ENCODE measurements around the gene MAEA.

DNA sequence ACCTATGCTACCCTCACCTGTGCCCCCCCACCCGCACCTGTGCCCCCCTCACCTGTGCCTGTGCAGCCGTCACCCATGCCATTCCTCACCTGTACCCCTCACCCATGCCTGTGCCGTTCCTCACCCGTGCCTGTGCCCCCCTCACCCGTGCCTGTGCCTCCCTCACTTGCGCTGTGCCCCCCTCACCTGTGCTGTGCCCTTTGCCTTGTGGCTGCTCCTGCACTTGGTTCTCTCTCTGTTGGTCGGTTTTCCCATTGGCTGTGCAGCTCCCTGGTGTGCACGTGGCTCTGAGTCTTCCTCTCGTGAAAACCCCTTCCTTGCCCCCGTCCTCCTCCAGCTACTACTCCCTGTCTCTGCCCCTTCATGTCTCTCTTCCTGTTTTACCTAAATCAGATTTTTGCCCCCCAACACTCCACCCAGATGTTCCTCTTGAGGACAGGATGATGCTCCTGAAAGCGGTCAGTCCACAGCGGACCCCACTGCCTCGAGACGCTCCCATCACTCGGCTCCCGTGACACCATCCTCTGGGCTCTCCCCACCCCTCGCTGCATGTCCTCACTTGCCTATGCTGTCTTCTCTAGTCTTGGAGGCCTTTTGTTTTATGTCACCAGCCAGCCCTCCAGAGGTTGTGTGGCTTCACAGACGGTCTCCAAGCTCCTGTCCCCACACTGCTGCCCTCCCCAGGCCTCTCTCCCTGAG, 6.8 kb downstream of the MAEA start:
- no peak for TF ChIP-seq POLR2A (IDR thresholded peaks at IDR 0.05)
- TF ChIP-seq, protein P1, sequence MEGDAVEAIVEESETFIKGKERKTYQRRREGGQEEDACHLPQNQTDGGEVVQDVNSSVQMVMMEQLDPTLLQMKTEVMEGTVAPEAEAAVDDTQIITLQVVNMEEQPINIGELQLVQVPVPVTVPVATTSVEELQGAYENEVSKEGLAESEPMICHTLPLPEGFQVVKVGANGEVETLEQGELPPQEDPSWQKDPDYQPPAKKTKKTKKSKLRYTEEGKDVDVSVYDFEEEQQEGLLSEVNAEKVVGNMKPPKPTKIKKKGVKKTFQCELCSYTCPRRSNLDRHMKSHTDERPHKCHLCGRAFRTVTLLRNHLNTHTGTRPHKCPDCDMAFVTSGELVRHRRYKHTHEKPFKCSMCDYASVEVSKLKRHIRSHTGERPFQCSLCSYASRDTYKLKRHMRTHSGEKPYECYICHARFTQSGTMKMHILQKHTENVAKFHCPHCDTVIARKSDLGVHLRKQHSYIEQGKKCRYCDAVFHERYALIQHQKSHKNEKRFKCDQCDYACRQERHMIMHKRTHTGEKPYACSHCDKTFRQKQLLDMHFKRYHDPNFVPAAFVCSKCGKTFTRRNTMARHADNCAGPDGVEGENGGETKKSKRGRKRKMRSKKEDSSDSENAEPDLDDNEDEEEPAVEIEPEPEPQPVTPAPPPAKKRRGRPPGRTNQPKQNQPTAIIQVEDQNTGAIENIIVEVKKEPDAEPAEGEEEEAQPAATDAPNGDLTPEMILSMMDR (IDR thresholded peaks at IDR 0.05) = no peak
